ENCODE data around the gene SCUBE1.

DNA sequence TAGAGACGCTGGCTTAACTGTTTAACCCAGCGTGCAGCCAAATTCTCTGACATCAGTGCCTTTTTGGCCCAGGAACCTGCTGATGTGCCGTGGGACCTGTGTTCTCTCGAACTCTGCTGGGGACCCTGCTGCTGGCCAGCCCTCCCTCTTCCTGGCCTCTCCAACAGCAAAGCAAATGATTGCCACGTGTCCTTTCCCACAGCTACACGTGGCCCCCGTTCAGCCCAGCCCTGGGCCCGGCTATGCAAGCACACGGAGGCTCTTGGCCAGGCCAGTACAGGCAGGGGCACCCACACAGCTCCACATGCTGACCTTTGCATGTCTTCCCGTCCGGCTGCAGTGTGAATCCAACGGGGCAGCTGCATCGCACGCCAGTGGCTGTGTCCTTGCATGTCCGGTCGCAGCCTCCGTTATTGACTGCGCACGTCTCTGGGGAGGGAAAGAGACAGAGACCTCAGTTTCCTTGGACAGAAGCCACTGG is 104.6 kb downstream of the SCUBE1 start:
- no peak for TF ChIP-seq CTCF (conservative IDR thresholded peaks at IDR 0.05; ENCODE audit: low read length)
- TF ChIP-seq EZH2phosphoT487 (IDR thresholded peaks at IDR 0.05; ENCODE audit: borderline replicate concordance) = no peak

Data from Loucy (cell line).